Endothelial cell (in vitro differentiated cells): ENCODE results near the gene PRKCA. TPM values are rescaled to one million over a fixed set of nuclear protein-coding genes. Genes with fewer than 3 reads are reported as not detected.

Experiments used
- DNase-seq: peaks from one replicate; pipeline ENCODE4 v3.0.0; 2021; ENCODE audit warnings: low spot score
- H3K27ac Mint-ChIP-seq: one replicate; pipeline ENCODE4 v1.8.0; 2021; ENCODE audit warnings: mixed read lengths, inconsistent platforms; ENCODE audit not compliant: unreplicated experiment
- H3K27me3 Mint-ChIP-seq: one replicate; pipeline ENCODE4 v1.8.0; 2021; ENCODE audit warnings: mild to moderate bottlenecking, moderate library complexity, mixed read lengths, inconsistent platforms; ENCODE audit not compliant: unreplicated experiment
- H3K36me3 Mint-ChIP-seq: one replicate; pipeline ENCODE4 v1.8.0; 2021; ENCODE audit warnings: mild to moderate bottlenecking, low read depth, mixed read lengths, inconsistent platforms; ENCODE audit not compliant: unreplicated experiment
- H3K4me1 Mint-ChIP-seq: one replicate; pipeline ENCODE4 v1.8.0; 2021; ENCODE audit warnings: mild to moderate bottlenecking, mixed read lengths, inconsistent platforms; ENCODE audit not compliant: unreplicated experiment
- H3K4me3 Mint-ChIP-seq: one replicate; pipeline ENCODE4 v1.8.0; 2021; ENCODE audit warnings: mild to moderate bottlenecking, mixed read lengths, inconsistent platforms; ENCODE audit not compliant: unreplicated experiment
- H3K9me3 Mint-ChIP-seq: one replicate; pipeline ENCODE4 v1.8.0; 2021; ENCODE audit warnings: mixed read lengths, inconsistent platforms; ENCODE audit not compliant: unreplicated experiment
- total RNA-seq: library from RNA; stranded (reverse); fragmentation: NEBNext Ultra II Directional; extraction: Animal tissue kit (Norgen Biotek cat#: 25700); gene quantifications from one replicate; pipeline ENCODE4 v1.2.1, GENCODE V29; 2021; ENCODE audit not compliant: unreplicated experiment
- TF ChIP-seq, protein P1 (sequence below): fragments of 200-600 bp; sonication (generic); IDR thresholded peaks from one replicate; pipeline ENCODE4 v1.5.0; 2021; ENCODE audit warnings: antibody characterized with exemption; ENCODE audit not compliant: unreplicated experiment

Gene PRKCA
- total RNA-seq, 1 donor from 2014 or later, result 2.1 TPM

DNA sequence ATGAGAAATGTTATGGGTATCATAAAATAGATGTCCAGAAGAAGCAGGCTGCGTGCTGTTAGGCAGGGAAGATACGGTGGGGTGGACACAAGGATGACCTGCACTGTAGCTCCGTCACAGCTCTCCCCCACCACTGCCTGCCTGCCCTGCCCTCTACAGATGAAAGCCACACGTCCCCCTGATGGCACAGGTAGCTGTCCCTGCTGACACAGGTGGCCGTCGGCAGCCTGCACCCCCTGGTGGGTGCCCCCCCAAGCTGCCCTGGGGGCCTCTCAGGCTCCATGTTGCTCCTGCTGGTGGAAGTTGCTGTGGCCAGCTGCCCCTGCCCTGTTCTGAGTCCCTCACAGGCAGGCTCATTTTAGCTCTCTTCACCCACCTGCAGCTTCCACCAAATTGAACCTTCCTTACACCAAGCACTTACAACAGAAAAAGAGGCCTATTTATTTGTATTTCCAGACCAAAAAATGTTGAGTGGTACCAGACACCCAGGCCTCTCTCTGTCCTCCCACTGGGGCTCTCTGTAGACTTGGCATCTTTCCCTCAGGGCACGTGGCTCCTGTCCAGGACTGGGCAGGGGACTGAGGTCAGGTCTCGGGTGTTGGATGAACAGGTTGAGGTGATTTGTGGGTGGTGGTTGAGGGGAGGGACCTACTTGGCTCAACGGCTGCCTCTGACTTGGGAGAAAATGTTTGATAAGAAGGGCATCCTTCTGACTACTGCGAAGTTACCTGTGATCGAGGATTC is 482.4 kb downstream of the PRKCA start:
- DNase-seq, result no peak
- Mint-ChIP-seq H3K27ac (no peak overlapping the region), H3K27me3 (peaks cover 2% of the 10 kb centered on the region), H3K9me3 (no peaks in the 10 kb centered on the region), H3K4me1 (peaks cover 4% of the 10 kb centered on the region), H3K4me3 (no peak overlapping the region), H3K36me3 (no peaks in the 10 kb centered on the region)
- TF ChIP-seq, protein P1, sequence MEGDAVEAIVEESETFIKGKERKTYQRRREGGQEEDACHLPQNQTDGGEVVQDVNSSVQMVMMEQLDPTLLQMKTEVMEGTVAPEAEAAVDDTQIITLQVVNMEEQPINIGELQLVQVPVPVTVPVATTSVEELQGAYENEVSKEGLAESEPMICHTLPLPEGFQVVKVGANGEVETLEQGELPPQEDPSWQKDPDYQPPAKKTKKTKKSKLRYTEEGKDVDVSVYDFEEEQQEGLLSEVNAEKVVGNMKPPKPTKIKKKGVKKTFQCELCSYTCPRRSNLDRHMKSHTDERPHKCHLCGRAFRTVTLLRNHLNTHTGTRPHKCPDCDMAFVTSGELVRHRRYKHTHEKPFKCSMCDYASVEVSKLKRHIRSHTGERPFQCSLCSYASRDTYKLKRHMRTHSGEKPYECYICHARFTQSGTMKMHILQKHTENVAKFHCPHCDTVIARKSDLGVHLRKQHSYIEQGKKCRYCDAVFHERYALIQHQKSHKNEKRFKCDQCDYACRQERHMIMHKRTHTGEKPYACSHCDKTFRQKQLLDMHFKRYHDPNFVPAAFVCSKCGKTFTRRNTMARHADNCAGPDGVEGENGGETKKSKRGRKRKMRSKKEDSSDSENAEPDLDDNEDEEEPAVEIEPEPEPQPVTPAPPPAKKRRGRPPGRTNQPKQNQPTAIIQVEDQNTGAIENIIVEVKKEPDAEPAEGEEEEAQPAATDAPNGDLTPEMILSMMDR, result no peak

DNA sequence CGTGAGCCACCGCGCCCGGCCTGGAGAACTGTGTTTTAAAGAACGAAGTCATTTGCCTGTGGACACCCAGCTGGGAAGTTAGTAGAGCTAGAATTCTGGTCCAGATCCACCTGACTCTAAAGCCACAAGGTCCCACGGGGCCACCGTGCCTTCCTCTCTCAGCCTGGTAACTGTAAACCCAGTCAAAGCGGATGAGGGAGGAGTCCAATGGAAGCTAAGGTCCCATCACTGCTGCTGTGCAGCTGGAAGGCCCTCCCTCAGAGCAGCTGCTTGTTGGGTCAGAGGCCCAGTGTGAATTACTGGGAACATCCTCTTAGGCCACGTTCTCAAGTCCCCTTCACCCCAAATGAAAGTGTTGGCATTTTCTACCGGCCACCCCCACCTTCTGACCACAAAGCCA is 483.7 kb downstream of the PRKCA start:
- Mint-ChIP-seq H3K4me1 (peaks cover 10% of the 10 kb centered on the region), H3K4me3 (no peak overlapping the region), H3K27ac (no peak overlapping the region), H3K27me3 (peaks cover 2% of the 10 kb centered on the region), H3K36me3 (no peaks in the 10 kb centered on the region), H3K9me3 (no peaks in the 10 kb centered on the region)
- no peak for DNase-seq
- TF ChIP-seq, protein P1, result no peak

DNA sequence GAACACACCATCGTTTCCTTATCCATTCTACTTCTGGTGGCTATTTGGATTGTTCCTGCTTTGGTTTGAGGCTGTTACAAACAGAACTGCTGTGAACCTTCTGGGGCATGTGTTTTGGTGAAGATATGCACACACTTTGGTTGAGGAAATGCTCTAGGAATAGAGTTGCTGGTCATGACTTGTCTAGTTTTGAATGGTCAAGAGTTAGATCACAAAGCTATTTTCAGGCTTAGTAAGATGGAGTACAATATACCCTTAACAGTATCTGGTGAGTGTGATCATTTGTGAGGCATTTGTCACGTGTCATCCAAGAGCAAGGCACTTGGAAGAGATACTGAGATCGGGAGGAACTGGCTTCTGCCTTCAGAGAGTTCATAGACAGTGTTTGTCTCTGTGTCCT is 485.5 kb downstream of the PRKCA start:
- no peak overlapping the region for H3K27ac Mint-ChIP-seq
- no peaks in the 10 kb centered on the region for H3K36me3 Mint-ChIP-seq
- no peak for DNase-seq
- peaks cover 15% of the 10 kb centered on the region for H3K4me1 Mint-ChIP-seq
- TF ChIP-seq, protein P1, result no peak
- peaks cover 2% of the 10 kb centered on the region for H3K27me3 Mint-ChIP-seq
- H3K4me3 Mint-ChIP-seq, result no peak overlapping the region
- no peaks in the 10 kb centered on the region for H3K9me3 Mint-ChIP-seq

GRCh38 chr17:66789093-66789492 is 486.7 kb downstream of the PRKCA start:
- no peak for DNase-seq
- Mint-ChIP-seq H3K27ac (no peak overlapping the region), H3K9me3 (no peaks in the 10 kb centered on the region), H3K4me1 (peaks cover 15% of the 10 kb centered on the region), H3K27me3 (no peaks in the 10 kb centered on the region), H3K4me3 (no peak overlapping the region), H3K36me3 (no peaks in the 10 kb centered on the region)
- TF ChIP-seq, protein P1, result no peak

DNA sequence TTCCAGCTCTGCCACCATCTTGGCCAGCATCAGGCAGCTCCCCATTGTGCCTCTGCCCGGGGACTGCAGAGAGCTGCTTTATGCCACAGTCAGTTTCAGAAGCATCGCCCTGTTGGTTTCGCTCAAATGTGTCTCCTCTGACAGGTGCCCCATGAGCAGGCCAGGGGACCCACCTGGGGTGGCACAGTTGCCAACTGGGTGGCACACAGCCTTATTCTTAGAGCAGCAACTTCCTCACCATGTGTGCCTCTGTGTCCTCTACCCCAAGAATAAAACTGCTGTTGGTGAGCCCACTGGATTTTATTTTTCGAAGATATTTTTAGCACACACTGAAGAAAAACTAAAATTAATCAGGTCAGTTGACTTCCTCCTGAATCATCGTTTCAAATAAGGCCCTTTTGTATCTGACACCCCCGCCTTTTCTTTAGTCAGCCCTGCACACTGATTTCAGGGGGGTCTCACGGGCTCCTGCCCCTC is 487.6 kb downstream of the PRKCA start:
- TF ChIP-seq, protein P1, result no peak
- Mint-ChIP-seq H3K9me3 (no peaks in the 10 kb centered on the region), H3K4me1 (peaks cover 15% of the 10 kb centered on the region), H3K27me3 (no peaks in the 10 kb centered on the region), H3K36me3 (no peaks in the 10 kb centered on the region), H3K4me3 (no peak overlapping the region), H3K27ac (no peak overlapping the region)
- no peak for DNase-seq
